Measurements from ENCODE around the gene GRIN2C. TPM values are rescaled to one million over a fixed set of nuclear protein-coding genes. Genes with fewer than 3 reads are reported as not detected.

GRIN2C gene
- total and polyA plus RNA-seq, 2 of the 4 experiments (the other 2 are of a cell fraction) = 0.22 TPM; not detected in 1

DNA sequence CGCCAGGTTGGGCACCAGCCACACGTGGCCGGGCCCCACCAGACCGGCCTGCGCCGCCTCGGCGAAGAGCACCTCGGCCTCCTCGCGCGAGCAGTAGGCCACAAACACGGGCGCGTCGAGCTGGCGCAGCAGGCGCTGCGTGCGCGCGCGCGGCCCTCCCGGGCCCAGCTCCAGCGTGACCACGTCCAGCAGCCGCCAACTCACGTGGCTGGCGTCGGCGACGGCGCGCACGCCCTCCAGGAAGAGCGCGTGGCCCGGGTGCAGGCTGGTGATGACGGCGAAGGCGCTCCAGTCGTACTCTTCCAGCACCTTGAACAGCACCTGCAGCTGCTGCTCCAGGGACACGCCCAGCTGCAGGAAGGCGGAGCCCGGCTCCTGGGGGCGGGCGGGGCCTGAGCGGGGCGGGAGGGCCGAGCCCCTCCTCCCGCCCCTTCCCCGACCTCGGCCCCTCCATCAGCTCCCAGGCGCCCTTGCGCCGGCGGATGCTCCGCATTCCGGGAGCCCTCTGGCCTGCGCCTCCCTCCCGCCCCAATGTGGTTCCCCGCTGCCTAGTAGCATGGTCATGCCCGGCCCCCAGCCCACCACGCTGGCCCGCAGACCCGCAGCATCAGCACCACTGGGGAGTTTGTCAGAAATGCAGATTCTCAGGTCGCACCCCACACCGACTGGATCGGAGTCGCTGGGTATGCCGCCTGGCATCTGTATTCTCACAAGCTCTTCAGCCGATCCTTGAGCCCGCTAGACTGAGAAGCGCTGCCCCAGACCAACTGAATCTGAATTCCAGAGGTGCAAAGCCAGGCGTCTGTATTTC, 7.2 kb downstream of the GRIN2C start:
- H3K36me3 ChIP-seq (ENCODE audit: control insufficient read depth, insufficient read depth, low read length) = no peaks in the 10 kb centered on the region
- no peak overlapping the region for H3K9ac ChIP-seq (ENCODE audit: low read depth, low read length)
- H3K56ac ChIP-seq (ENCODE audit: extremely low read depth, insufficient read depth, low read length) = no peak overlapping the region
- in situ Hi-C loops (cut with MboI; ENCODE audit: low sequenced_read_pairs) = loop anchor here (25.0 kb wide), 1 partner anchor 640 kb away; the partner anchor contains the start of genes RPL38 and TTYH2
- H2BK5ac ChIP-seq (ENCODE audit: low read depth, low read length, poor library complexity, severe bottlenecking) = no peak overlapping the region
- DNase-seq (no peak), ATAC-seq (ENCODE audit: low read depth) (peak; percentile 41)
- CTCF ChIA-PET = interaction anchor here (0.7 kb wide), 2 partner anchors 13 kb away, joined by 3 read pairs; no protein-coding TSS in a partner anchor
- no peak overlapping the region for H3K27ac ChIP-seq (ENCODE audit: insufficient read depth, low read length)
- 18% methylated on average over 42 of the region's 76 CpGs; no CpG with 5 or more reads in 1 of the 2 experiments for WGBS, 2 experiments (ENCODE audit: extremely low coverage in 2 of 2, insufficient read length in 1 of 2)
- H3K4me1 ChIP-seq (ENCODE audit: control insufficient read depth, insufficient read depth, low read length) = no peaks in the 10 kb centered on the region; the same call in 1 of the 2 replicates
- H2BK120ac ChIP-seq (ENCODE audit: low read depth, low read length) = no peak overlapping the region
- H3K4ac ChIP-seq (ENCODE audit: low read depth, low read length) = no peak overlapping the region
- intact Hi-C loops (cut with micrococcal nuclease) = no loop called here
- H2AK9ac ChIP-seq (replicated peaks; ENCODE audit: low read depth, low read length, poor library complexity) = peak overlapping the region; percentile 1
- H3K14ac ChIP-seq (replicated peaks; ENCODE audit: low read depth, low read length) = no peak overlapping the region
- H3K9me3 ChIP-seq (ENCODE audit: control insufficient read depth, insufficient read depth, low read length) = peaks cover 2% of the 10 kb centered on the region; the same call in 1 of the 2 replicates
- peak overlapping the region; percentile 63 for H2AFZ ChIP-seq (replicated peaks; ENCODE audit: low read length, poor library complexity)
- TF ChIP-seq NFE2L2 (IDR thresholded peaks at IDR 0.05; ENCODE audit: low read depth, low read length) = no peak
- TF ChIP-seq, protein P1, sequence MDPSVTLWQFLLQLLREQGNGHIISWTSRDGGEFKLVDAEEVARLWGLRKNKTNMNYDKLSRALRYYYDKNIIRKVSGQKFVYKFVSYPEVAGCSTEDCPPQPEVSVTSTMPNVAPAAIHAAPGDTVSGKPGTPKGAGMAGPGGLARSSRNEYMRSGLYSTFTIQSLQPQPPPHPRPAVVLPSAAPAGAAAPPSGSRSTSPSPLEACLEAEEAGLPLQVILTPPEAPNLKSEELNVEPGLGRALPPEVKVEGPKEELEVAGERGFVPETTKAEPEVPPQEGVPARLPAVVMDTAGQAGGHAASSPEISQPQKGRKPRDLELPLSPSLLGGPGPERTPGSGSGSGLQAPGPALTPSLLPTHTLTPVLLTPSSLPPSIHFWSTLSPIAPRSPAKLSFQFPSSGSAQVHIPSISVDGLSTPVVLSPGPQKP (IDR thresholded peaks at IDR 0.05; ENCODE audit: borderline replicate concordance, low read depth, low read length) = no peak
- no peak for TF ChIP-seq RAD21 (IDR thresholded peaks at IDR 0.05; ENCODE audit: low read length)
- TF ChIP-seq, protein P2, sequence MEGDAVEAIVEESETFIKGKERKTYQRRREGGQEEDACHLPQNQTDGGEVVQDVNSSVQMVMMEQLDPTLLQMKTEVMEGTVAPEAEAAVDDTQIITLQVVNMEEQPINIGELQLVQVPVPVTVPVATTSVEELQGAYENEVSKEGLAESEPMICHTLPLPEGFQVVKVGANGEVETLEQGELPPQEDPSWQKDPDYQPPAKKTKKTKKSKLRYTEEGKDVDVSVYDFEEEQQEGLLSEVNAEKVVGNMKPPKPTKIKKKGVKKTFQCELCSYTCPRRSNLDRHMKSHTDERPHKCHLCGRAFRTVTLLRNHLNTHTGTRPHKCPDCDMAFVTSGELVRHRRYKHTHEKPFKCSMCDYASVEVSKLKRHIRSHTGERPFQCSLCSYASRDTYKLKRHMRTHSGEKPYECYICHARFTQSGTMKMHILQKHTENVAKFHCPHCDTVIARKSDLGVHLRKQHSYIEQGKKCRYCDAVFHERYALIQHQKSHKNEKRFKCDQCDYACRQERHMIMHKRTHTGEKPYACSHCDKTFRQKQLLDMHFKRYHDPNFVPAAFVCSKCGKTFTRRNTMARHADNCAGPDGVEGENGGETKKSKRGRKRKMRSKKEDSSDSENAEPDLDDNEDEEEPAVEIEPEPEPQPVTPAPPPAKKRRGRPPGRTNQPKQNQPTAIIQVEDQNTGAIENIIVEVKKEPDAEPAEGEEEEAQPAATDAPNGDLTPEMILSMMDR (conservative IDR thresholded peaks at IDR 0.05; ENCODE audit: low read depth, low read length) = no peak
- no peak for TF ChIP-seq MAFK (IDR thresholded peaks at IDR 0.05; ENCODE audit: low read depth, low read length)
- TF ChIP-seq, protein P3, sequence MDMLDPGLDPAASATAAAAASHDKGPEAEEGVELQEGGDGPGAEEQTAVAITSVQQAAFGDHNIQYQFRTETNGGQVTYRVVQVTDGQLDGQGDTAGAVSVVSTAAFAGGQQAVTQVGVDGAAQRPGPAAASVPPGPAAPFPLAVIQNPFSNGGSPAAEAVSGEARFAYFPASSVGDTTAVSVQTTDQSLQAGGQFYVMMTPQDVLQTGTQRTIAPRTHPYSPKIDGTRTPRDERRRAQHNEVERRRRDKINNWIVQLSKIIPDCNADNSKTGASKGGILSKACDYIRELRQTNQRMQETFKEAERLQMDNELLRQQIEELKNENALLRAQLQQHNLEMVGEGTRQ (IDR thresholded peaks at IDR 0.05; ENCODE audit: low read depth, low read length) = no peak
- no peak for TF ChIP-seq MXI1 (IDR thresholded peaks at IDR 0.05; ENCODE audit: borderline replicate concordance, low read depth, low read length)
- no peak overlapping the region for H3K23ac ChIP-seq (ENCODE audit: low read depth, low read length)
- H2BK20ac ChIP-seq (ENCODE audit: low read depth, low read length) = no peak overlapping the region
- no peaks in the 10 kb centered on the region for H3K9me1 ChIP-seq (ENCODE audit: insufficient read depth, low read length)
- BruUV-seq (replicated peaks) = no TSS peak
- H3K18ac ChIP-seq (ENCODE audit: low read depth, low read length) = no peak overlapping the region
- no peak overlapping the region for H4K5ac ChIP-seq (ENCODE audit: low read depth, low read length)
- no peak overlapping the region for H2AK5ac ChIP-seq (ENCODE audit: low read depth, low read length)
- peaks cover 60% of the 10 kb centered on the region for H3K27me3 ChIP-seq (ENCODE audit: control insufficient read depth, insufficient read depth, low read length)
- H4K8ac ChIP-seq (ENCODE audit: low read depth in 2 of 2, low read length in 2 of 2) = no peak overlapping the region
- no peak overlapping the region for H4K91ac ChIP-seq (ENCODE audit: insufficient read depth, low read depth, low read length)
- no peaks in the 10 kb centered on the region for H3K79me1 ChIP-seq (ENCODE audit: low read depth in 1 of 2, low read length in 2 of 2)
- no peak overlapping the region for H3K4me3 ChIP-seq (ENCODE audit: insufficient read depth, low read depth, low read length)
- H2BK15ac ChIP-seq (ENCODE audit: low read depth, low read length) = no peak overlapping the region
- POLR2A ChIA-PET (ENCODE audit: unreplicated experiment) = no interaction called here
- H4K20me1 ChIP-seq (ENCODE audit: insufficient read depth, low read length) = no peaks in the 10 kb centered on the region; the same call in 1 of the 2 replicates
- H3K4me2 ChIP-seq (ENCODE audit: low read depth, low read length) = peak overlapping the region; percentile 12; the same call in 1 of the 2 replicates
- dilution Hi-C loops (cut with HindIII; ENCODE audit: low sequenced_read_pairs, unreplicated experiment) = no loop called here

Data from IMR-90 (cell line).